D721Med (cell line): Measurements from ENCODE around the gene GRM7.

Experiments
- DNase-seq: peaks from one replicate; pipeline ENCODE4 v3.0.0; 2011; ENCODE audit warnings: low spot score; ENCODE audit not compliant: insufficient read length
- FAIRE-seq: peaks from 2 replicates; lab custom pipeline; 2011; peaks lifted over from hg19 to GRCh38; lab: Jason Lieb, UNC
- CTCF ChIP-seq: IDR thresholded peaks from 2 replicates; pipeline ENCODE4 v1.5.1; 2012; ENCODE audit warnings: mild to moderate bottlenecking, control low read depth; ENCODE audit not compliant: insufficient read depth; ENCODE audit errors: missing control alignments

GRM7 gene

GRCh38 chr3:7171493-7171892 lies 310.6 kb downstream of the GRM7 start:
- no peak for FAIRE-seq
- no peak for DNase-seq
- TF ChIP-seq CTCF, result no peak

GRCh38 chr3:7172996-7173395 lies 312.1 kb downstream of the GRM7 start:
- FAIRE-seq (no peak), DNase-seq (no peak)
- TF ChIP-seq CTCF, result no peak

GRCh38 chr3:7188551-7188950 lies 327.6 kb downstream of the GRM7 start:
- TF ChIP-seq CTCF, result no peak
- DNase-seq, result no peak
- FAIRE-seq, result no peak

- DNase-seq (no peak), FAIRE-seq (no peak)
- TF ChIP-seq CTCF, result no peak
Measured at GRCh38 chr3:7190095-7190494, 329.2 kb downstream of the GRM7 start.

GRCh38 chr3:7193269-7193668 lies 332.4 kb downstream of the GRM7 start:
- TF ChIP-seq CTCF, result no peak
- FAIRE-seq, result no peak
- no peak for DNase-seq

- FAIRE-seq, result no peak
- no peak for TF ChIP-seq CTCF
- no peak for DNase-seq
Measured at GRCh38 chr3:7194071-7194835, 333.3 kb downstream of the GRM7 start.

GRCh38 chr3:7195934-7196333 lies 335.0 kb downstream of the GRM7 start:
- DNase-seq, result no peak
- no peak for FAIRE-seq
- TF ChIP-seq CTCF, result no peak
